ENCODE results near the gene RADX.

The RADX gene

DNA sequence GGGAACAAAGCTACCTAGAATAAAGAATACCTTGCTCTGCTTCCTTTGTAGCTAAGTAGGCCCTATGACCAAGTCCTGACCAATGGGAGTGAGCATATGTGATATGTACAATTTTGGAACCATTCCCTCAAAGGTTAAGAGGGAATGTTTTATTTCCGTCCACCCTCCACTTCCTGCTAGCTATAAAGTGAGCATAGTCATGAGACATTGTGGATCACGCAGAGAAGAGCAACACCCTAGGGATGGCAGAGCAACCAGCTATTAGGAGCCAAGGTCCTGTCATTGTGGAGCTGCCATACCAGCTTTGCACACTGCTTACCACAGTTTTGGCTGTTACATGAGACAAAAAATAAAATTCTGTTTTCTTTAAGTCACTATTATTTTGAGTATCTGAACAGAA lies 68.9 kb downstream of the RADX start:
- Histone ChIP-seq H3K27ac (replicated peaks) (no peak overlapping the region), H3K4me3 (replicated peaks; ENCODE audit: insufficient read depth, low read length) (no peak overlapping the region), H3K27me3 (ENCODE audit: insufficient read depth, poor library complexity, severe bottlenecking) (no peaks in the 10 kb centered on the region)
- no peak for DNase-seq (ENCODE audit: low read depth in 1 of 2, low spot score in 1 of 2)
- TF ChIP-seq, protein P1, sequence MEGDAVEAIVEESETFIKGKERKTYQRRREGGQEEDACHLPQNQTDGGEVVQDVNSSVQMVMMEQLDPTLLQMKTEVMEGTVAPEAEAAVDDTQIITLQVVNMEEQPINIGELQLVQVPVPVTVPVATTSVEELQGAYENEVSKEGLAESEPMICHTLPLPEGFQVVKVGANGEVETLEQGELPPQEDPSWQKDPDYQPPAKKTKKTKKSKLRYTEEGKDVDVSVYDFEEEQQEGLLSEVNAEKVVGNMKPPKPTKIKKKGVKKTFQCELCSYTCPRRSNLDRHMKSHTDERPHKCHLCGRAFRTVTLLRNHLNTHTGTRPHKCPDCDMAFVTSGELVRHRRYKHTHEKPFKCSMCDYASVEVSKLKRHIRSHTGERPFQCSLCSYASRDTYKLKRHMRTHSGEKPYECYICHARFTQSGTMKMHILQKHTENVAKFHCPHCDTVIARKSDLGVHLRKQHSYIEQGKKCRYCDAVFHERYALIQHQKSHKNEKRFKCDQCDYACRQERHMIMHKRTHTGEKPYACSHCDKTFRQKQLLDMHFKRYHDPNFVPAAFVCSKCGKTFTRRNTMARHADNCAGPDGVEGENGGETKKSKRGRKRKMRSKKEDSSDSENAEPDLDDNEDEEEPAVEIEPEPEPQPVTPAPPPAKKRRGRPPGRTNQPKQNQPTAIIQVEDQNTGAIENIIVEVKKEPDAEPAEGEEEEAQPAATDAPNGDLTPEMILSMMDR (IDR thresholded peaks at IDR 0.05; ENCODE audit: insufficient read depth, low read length), result no peak
- TF ChIP-seq, protein P2, sequence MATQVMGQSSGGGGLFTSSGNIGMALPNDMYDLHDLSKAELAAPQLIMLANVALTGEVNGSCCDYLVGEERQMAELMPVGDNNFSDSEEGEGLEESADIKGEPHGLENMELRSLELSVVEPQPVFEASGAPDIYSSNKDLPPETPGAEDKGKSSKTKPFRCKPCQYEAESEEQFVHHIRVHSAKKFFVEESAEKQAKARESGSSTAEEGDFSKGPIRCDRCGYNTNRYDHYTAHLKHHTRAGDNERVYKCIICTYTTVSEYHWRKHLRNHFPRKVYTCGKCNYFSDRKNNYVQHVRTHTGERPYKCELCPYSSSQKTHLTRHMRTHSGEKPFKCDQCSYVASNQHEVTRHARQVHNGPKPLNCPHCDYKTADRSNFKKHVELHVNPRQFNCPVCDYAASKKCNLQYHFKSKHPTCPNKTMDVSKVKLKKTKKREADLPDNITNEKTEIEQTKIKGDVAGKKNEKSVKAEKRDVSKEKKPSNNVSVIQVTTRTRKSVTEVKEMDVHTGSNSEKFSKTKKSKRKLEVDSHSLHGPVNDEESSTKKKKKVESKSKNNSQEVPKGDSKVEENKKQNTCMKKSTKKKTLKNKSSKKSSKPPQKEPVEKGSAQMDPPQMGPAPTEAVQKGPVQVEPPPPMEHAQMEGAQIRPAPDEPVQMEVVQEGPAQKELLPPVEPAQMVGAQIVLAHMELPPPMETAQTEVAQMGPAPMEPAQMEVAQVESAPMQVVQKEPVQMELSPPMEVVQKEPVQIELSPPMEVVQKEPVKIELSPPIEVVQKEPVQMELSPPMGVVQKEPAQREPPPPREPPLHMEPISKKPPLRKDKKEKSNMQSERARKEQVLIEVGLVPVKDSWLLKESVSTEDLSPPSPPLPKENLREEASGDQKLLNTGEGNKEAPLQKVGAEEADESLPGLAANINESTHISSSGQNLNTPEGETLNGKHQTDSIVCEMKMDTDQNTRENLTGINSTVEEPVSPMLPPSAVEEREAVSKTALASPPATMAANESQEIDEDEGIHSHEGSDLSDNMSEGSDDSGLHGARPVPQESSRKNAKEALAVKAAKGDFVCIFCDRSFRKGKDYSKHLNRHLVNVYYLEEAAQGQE (IDR thresholded peaks at IDR 0.05; ENCODE audit: insufficient replicate concordance, low read depth), result no peak
- TF ChIP-seq POLR2AphosphoS5 (IDR thresholded peaks at IDR 0.05; ENCODE audit: low read depth), result no peak
- no peak for TF ChIP-seq SPI1 (IDR thresholded peaks at IDR 0.05; ENCODE audit: borderline replicate concordance, low read depth)
- no peak for TF ChIP-seq GABPA (IDR thresholded peaks at IDR 0.05; ENCODE audit: low read depth)

DNA sequence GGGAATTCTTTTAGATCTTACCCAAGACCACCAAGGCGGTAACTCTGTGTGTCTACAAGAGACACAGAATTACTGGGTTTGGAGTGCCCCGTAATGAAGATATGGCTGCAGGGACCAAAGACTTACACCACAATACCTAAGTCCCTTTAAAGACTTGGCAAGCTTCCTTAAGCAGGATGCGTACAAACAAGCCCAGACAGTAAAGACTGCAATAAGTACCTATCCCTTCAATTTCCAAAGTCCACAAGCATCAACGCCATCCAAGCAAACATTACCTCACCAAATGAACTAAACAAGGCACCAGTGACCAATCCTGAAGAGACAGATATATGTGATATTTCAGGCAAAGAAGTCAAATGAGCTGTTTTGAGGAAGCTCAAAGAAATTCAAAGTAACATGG lies 72.4 kb downstream of the RADX start:
- DNase-seq (ENCODE audit: low read depth in 1 of 2, low spot score in 1 of 2), result no peak
- no peaks in the 10 kb centered on the region for H3K27me3 ChIP-seq (ENCODE audit: insufficient read depth, poor library complexity, severe bottlenecking)
- TF ChIP-seq GABPA (IDR thresholded peaks at IDR 0.05; ENCODE audit: low read depth), result no peak
- TF ChIP-seq SPI1 (IDR thresholded peaks at IDR 0.05; ENCODE audit: borderline replicate concordance, low read depth), result no peak
- TF ChIP-seq, protein P1 (IDR thresholded peaks at IDR 0.05; ENCODE audit: insufficient read depth, low read length), result no peak
- no peak for TF ChIP-seq POLR2AphosphoS5 (IDR thresholded peaks at IDR 0.05; ENCODE audit: low read depth)
- TF ChIP-seq, protein P2 (IDR thresholded peaks at IDR 0.05; ENCODE audit: insufficient replicate concordance, low read depth), result no peak
- H3K27ac ChIP-seq (replicated peaks), result no peak overlapping the region
- H3K4me3 ChIP-seq (replicated peaks; ENCODE audit: insufficient read depth, low read length), result no peak overlapping the region

DNA sequence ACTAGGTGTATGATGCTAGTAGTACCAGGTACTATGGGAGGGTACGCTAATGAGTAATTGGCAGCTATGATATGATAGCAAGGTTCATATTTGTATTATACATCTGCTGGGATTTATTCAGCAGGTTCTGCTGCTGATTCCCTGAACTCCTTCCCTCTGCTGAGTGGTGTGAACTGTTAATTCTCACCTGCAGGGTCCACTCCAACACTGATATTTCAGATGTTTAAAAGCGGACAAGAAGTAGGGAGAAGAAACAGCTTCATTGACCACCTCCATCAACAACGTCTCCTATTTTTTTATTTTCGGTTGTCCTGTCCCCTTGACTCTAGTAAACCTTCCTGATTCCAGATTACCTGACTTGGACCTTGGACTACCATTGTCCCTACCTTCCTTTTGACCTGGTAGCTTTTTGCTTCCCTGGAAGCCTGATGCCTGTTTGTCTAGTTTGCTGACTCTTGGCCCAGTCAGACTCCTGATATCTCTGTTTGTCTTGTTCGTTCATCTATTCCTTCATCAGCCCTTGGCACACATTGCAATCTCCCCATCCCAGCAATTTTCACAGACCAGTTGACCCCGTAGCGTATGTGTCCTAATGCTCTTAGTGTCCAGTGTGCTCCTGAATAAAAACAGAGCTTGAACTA lies 80.8 kb downstream of the RADX start:
- TF ChIP-seq, protein P2 (IDR thresholded peaks at IDR 0.05; ENCODE audit: insufficient replicate concordance, low read depth), result no peak
- TF ChIP-seq GABPA (IDR thresholded peaks at IDR 0.05; ENCODE audit: low read depth), result no peak
- no peak for TF ChIP-seq POLR2AphosphoS5 (IDR thresholded peaks at IDR 0.05; ENCODE audit: low read depth)
- TF ChIP-seq, protein P1 (IDR thresholded peaks at IDR 0.05; ENCODE audit: insufficient read depth, low read length), result no peak
- no peak for TF ChIP-seq SPI1 (IDR thresholded peaks at IDR 0.05; ENCODE audit: borderline replicate concordance, low read depth)
- Histone ChIP-seq H3K4me3 (replicated peaks; ENCODE audit: insufficient read depth, low read length) (no peak overlapping the region), H3K27me3 (ENCODE audit: insufficient read depth, poor library complexity, severe bottlenecking) (no peaks in the 10 kb centered on the region), H3K27ac (replicated peaks) (no peak overlapping the region)
- no peak for DNase-seq (ENCODE audit: low read depth in 1 of 2, low spot score in 1 of 2)
